Esophagus muscularis mucosa (tissue), 4 donors: ENCODE results near the gene PRR12. TPM values are rescaled to one million over a fixed set of nuclear protein-coding genes. Genes with fewer than 3 reads are reported as not detected.

Experiments
- DNase-seq: peaks from one replicate; pipeline ENCODE4 v3.0.0-alpha.2; 2017; ENCODE audit errors: extremely low spot score
- H3K27ac ChIP-seq, 4 donors: fragments of 200-600 bp; sonication (generic); replicated peaks in 1 of 4; 1 replicate in 3 of 4; 2 replicates in 1 of 4; pipeline ENCODE4 v1.5.1; 2016 to 2019; ENCODE audit warnings: mild to moderate bottlenecking in 1 of 4
- H3K27me3 ChIP-seq, 4 donors: fragments of 200-600 bp; sonication (generic); one replicate each; pipeline versions ENCODE4 v1.5.1 to v1.6.0; 2016 to 2019
- H3K36me3 ChIP-seq, 4 donors: fragments of 200-600 bp; sonication (generic); one replicate each; pipeline ENCODE4 v1.5.1; 2016 to 2019
- H3K4me1 ChIP-seq, 4 donors: fragments of 200-600 bp; sonication (generic); one replicate each; pipeline ENCODE4 v1.5.1; 2016 to 2019
- H3K4me3 ChIP-seq, 4 donors: fragments of 200-600 bp; sonication (generic); 1 replicate in 2 of 4; 2 replicates in 2 of 4; pipeline ENCODE4 v1.5.1; 2016 to 2019; ENCODE audit warnings: mild to moderate bottlenecking in 4 of 4, moderate library complexity in 1 of 4
- H3K9me3 ChIP-seq, 4 donors: fragments of 200-600 bp; sonication (generic); 1 replicate in 3 of 4; 2 replicates in 1 of 4; pipeline ENCODE4 v1.5.1; 2016 to 2019
- CTCF ChIP-seq, 3 experiments: fragments of 200-600 bp in 2 of 3; fragments of 450-650 bp in 1 of 3; sonication (generic) in 2 of 3; IDR thresholded peaks; one replicate each; pipeline ENCODE4 v1.5.1; 2017 to 2019; ENCODE audit warnings: antibody characterized with exemption in 3 of 3, mild to moderate bottlenecking in 2 of 3, moderate library complexity in 1 of 3
- EP300 ChIP-seq: sonication (generic); formaldehyde crosslinking; IDR thresholded peaks from one replicate; pipeline ENCODE4 v1.6.1; 2017; ENCODE audit warnings: antibody characterized with exemption
- POLR2A ChIP-seq: fragments of 450-650 bp; IDR thresholded peaks from one replicate; pipeline ENCODE4 v1.6.1; 2017; ENCODE audit warnings: antibody characterized with exemption, moderate library complexity, mild to moderate bottlenecking, low read depth
- POLR2AphosphoS5 ChIP-seq, 2 donors: sonication (generic); formaldehyde crosslinking; IDR thresholded peaks; one replicate each; pipeline ENCODE4 v1.6.1; 2017; ENCODE audit warnings: antibody characterized with exemption in 2 of 2
- WGBS: methylation state at CpG from one replicate; pipeline ENCODE4 v1.1.5; 2018; 5-methylcytosine and 5-hydroxymethylcytosine counted together
- intact Hi-C: fragments of 100-400 bp; cut with DNase I; formaldehyde crosslinking; loops from one replicate; pipeline ENCODE4 v1.15.1; 2023
- total RNA-seq, 4 donors: library from RNA; depleted of rRNA; stranded (reverse); fragments of >200 nt; gene quantifications; one replicate each; pipeline versions ENCODE4 v1.1.0 to v1.2.1, GENCODE V29; 2016

Gene PRR12
- total RNA-seq, 4 donors from 2014 or later, result 9.4 to 29.1 (median 16.3) TPM

DNA sequence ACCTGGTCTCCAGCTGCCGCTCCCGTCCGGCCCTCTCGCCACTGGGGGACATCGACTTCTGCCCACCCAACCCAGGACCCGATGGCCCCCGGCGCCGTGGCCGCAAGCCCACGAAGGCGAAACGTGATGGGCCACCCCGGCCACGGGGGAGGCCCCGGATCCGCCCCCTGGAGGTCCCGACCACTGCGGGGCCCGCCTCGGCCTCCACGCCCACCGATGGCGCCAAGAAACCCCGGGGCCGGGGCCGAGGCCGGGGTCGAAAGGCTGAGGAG, 6.7 kb downstream of the PRR12 start:
- peaks cover 64 to 87% (median 86%) of the 10 kb centered on the region in 4 donors for H3K36me3 ChIP-seq
- 96% methylated on average over 20 of the region's 29 CpGs for WGBS

GRCh38 chr19:49599378-49600295, 8.7 kb downstream of the PRR12 start:
- Histone ChIP-seq H3K36me3 (peaks cover 68 to 100% (median 99%) of the 10 kb centered on the region in 4 donors), H3K27ac (no peak overlapping the region), H3K4me1 (peaks cover 0 to 18% (median 9%) of the 10 kb centered on the region in 4 donors), H3K4me3 (no peak overlapping the region), H3K9me3 (no peaks in the 10 kb centered on the region), H3K27me3 (no peaks in the 10 kb centered on the region)
- no peak for DNase-seq
- TF ChIP-seq POLR2AphosphoS5 (IDR thresholded peaks at IDR 0.05) (no peak), POLR2A (no peak), EP300 (no peak), CTCF (IDR thresholded peaks at IDR 0.05) (no peak)
- intact Hi-C loops, result no loop called here
- 94% methylated on average over 22 of the region's 26 CpGs for WGBS

More for the DNA sequence above, 6.7 kb downstream of the PRR12 start:
- Histone ChIP-seq H3K27ac (no peak overlapping the region), H3K27me3 (no peaks in the 10 kb centered on the region), H3K9me3 (no peaks in the 10 kb centered on the region), H3K4me3 (no peak overlapping the region), H3K4me1 (peaks cover 15 to 38% (median 28%) of the 10 kb centered on the region in 4 donors)
- TF ChIP-seq CTCF (IDR thresholded peaks at IDR 0.05) (no peak), POLR2A (no peak), POLR2AphosphoS5 (IDR thresholded peaks at IDR 0.05) (no peak), EP300 (no peak)
- no peak for DNase-seq
- intact Hi-C loops, result no loop called here

GRCh38 chr19:49601482-49602038, 10.6 kb downstream of the PRR12 start:
- DNase-seq, result no peak
- no peaks in the 10 kb centered on the region for H3K9me3 ChIP-seq
- peaks cover 56 to 100% (median 91%) of the 10 kb centered on the region in 4 donors for H3K36me3 ChIP-seq
- intact Hi-C loops, result no loop called here
- 89% methylated on average over 33 of the region's 38 CpGs for WGBS
- TF ChIP-seq EP300 (no peak), POLR2AphosphoS5 (IDR thresholded peaks at IDR 0.05) (no peak), CTCF (IDR thresholded peaks at IDR 0.05) (no peak), POLR2A (no peak)
- no peak overlapping the region for H3K27ac ChIP-seq
- H3K27me3 ChIP-seq, result no peaks in the 10 kb centered on the region
- H3K4me1 ChIP-seq, result peaks cover 0 to 18% (median 2%) of the 10 kb centered on the region in 4 donors
- H3K4me3 ChIP-seq, result no peak overlapping the region

GRCh38 chr19:49602806-49603205, 11.8 kb downstream of the PRR12 start:
- Histone ChIP-seq H3K9me3 (no peaks in the 10 kb centered on the region), H3K27ac (no peak overlapping the region), H3K4me3 (no peak overlapping the region), H3K36me3 (peaks cover 48 to 99% (median 90%) of the 10 kb centered on the region in 4 donors), H3K27me3 (no peaks in the 10 kb centered on the region), H3K4me1 (peaks cover 0 to 18% (median 2%) of the 10 kb centered on the region in 4 donors)
- intact Hi-C loops, result no loop called here
- TF ChIP-seq CTCF (IDR thresholded peaks at IDR 0.05) (no peak), POLR2AphosphoS5 (IDR thresholded peaks at IDR 0.05) (no peak), POLR2A (no peak), EP300 (no peak)
- DNase-seq, result no peak
- WGBS, result 100% methylated on average over 2 of the region's 2 CpGs
